Embryonic facial prominence (tissue), 1 donor: Measurements from ENCODE around the gene APBA2.
"Not testable (repeated sequence)": the region's sequence is repeated elsewhere in the genome, so short reads cannot be mapped to it uniquely, and the experiment has no call there.

Experiments
- DNase-seq: peaks from one replicate; pipeline ENCODE4 v3.0.0-alpha.2; 2016; ENCODE audit errors: extremely low spot score

APBA2 gene

DNA sequence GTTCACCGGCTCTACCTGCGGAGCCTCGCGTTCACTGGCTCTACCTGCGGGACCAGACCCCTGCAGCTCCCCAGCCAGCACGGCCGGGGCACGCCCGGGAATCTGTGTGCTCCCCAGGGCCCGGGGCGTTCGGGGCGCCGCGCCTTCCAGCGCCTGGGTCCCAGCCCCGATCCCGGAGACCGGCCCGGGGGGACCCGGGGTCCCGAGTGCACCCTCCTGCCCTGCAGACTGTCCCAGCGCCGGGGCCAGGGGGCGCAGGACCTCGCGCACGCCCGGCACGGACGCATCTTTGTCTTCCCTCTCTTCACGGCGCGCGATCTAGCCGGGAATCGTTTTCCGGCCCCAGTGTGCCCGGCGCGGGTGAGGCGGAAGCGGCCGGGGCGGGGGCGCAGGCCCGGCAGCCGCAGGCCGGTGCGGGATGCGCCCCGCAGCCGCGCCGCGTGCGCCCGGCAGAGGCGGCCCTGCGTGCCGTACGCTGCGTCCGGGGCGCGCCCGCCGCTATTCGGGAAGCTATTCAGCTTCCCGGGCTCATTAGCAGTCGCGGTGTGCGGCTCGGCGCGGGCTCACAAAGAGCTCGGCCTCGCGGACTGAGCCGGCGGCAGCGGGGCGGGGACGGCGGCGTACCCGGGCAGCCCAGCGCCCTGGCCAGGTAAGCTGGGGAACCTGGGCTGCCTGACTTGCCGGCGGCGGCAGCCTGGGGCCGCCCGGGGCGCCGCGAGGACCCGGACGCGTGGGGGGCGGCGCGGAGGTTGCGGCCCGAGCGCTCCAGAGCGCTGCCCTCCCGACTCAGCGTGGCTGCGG is at the start of gene APBA2:
Gene APBA2 (plus strand): TSS at position 345 of the 801 bp plus-strand sequence. CDS start 167,911 bp downstream, outside the sequence.
- DNase-seq = no peak

DNA sequence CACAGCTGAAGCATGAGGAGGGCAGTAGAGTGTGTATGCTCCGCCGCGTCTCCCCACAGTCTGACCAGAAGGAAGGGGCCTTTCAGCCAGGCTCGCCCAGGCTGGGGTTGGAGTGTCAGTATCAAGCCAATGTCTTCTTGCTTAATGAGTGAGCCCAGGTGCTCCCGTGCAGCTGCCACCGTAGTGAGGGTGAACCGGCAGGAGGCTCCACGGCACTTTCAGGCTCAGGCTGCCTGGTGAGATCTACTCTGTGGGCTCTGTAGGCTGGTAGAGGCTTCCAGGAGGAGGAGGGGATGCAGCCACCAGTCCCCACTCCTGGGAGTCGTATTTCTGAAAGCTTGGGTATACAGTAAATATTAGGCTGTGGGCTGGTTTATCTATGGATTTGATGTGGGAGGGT is 45.5 kb upstream of the APBA2 start:
- not testable (repeated sequence) for DNase-seq

DNA sequence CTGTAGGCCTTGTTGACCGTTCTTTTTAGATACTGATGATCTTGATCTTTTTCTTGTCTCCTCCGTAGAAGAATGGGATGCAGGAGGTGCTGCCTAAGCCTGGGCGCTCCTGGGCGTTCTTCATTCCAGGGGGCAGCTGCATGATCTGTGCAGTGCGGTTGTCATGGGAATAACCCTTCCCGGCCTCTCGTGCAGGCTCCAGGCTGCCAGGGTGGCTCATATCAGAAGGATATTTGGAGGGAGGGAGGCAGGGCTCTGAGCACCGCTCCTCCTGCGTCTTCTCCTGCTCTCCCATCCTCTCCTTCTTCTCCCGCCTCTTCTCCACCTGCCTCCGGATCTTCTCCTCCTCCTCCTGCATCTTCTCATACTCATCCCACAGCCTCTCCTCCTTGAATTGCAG is 43.6 kb upstream of the APBA2 start:
- DNase-seq = not testable (repeated sequence)

DNA sequence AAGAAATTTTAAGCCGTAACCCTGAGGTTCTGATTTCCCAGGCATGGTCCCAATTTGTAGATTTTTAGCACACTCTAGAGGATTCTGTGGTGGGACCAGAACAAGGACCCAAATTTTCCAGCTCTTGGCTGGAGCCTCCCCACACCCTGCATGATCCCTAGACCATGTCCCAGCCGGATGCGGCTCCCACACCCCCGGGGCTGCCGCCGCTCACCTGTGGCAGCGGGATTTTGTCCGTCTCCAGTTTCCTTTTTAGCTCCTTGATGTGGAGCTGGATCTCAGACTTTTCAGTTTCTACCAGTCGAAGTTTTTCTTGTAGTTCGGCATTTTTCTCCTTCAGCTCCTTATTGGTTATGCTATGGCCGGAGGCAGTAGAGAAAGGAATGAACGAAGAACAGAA is 42.3 kb upstream of the APBA2 start:
- DNase-seq = not testable (repeated sequence)

DNA sequence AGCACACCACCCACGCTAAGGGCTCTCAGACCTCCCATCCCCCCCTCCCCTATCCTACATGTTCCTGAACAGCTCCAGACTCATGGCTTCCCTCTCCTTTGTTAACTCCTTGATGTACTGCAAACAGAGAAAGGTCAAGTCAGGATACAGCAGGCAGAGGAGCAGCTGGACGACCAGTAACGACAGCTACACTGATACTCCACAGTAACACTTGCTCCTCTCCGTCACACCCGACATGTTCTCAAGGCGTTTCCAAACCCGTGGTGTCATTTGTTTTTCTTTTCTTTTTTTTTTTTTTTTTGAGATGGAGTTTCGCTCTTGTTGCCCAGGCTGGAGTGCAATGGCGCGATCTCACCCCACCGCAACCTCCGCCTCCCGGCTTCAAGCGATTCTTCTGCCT is 41.6 kb upstream of the APBA2 start:
- not testable (repeated sequence) for DNase-seq

DNA sequence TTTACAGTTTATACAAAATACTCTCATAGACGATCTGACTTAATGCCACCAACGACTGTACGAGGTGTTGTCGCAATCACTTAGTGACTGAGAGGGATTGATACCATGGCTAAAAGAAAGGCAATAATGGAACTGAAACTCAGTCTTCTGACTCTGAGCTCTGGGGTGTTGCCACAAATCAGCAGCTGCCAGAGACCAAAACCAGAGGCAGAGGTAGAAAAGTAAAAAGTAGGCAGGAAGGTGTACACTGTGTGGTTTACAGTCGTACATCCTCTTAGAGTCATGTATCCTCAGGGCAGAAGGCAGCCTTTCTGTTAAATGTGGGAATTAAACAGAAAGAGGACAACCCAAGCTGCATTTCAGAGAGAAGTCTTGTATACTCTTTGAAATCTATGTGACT is 38.5 kb upstream of the APBA2 start:
- not testable (repeated sequence) for DNase-seq

DNA sequence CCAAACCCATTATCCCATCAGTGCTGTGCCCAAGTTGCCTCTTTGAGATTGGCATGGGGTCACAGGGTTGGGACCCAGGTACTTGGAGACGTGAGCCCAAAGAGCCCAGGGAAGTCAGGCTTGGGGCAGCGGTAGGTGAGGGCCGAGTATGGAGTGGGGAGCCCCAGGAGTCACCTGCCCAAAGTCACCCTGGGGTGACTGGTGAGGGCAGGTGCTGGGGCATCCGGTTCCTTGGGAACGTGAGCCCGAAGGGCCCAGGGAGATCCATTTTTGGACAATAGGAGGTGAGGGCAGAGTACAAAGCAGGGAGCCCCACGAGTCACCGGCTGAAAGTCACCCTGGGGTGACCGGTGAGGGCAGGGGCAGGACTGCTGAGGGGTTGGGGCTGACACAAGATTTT is 37.8 kb upstream of the APBA2 start:
- not testable (repeated sequence) for DNase-seq

DNA sequence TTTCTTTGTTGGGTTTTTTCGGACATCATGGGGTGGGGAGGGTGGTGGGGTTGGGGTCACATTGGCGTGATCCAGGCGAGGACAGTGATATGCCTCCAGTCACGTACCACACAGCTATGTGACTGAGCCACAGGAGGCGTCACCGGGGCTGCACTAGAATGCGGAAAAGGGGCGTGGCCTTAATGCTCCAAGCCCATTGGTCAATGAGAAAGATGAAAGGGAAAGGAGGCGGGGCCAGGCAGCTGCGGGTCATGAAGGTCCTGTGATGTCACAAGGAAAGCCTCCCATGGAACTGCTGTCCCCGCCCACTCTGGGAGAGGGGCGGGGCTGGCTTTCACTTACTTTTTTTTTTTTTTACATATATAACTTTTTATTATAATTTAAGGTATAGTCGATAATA is 37.3 kb upstream of the APBA2 start, which contains the start of gene GOLGA6L7:
Gene GOLGA6L7 (minus strand): TSS at position 124 of the 400 bp plus-strand sequence. CDS start 95 bp downstream, at position 29.
- not testable (repeated sequence) for DNase-seq

DNA sequence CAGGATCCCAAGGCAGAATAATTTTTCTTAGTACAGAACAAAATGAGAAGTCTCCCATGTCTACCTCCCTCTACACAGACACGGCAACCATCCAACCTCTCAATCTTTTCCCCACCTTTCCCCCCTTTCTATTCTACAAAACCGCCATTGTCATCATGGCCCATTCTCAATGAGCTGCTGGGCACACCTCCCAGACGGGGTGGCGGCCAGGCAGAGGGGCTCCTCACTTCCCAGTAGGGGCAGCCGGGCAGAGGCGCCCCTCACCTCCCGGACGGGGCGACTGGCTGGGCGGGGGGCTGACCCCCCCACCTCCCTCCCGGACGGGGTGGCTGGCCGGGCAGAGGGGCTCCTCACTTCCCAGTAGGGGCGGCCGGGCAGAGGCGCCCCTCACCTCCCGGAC is 36.5 kb upstream of the APBA2 start:
- not testable (repeated sequence) for DNase-seq

DNA sequence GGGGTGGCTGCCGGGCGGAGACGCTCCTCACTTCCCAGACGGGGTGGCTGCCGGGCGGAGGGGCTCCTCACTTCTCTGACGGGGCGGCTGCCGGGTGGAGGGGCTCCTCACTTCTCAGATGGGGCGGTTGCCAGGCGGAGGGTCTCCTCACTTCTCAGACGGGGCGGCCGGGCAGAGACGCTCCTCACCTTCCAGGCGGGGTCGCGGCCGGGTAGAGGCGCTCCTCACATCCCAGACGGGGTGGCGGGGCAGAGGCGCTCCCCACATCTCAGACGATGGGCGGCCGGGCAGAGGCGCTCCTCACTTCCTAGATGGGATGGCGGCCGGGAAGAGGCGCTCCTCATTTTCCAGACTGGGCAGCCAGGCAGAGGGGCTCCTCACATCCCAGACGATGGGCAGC is 36.0 kb upstream of the APBA2 start:
- not testable (repeated sequence) for DNase-seq

DNA sequence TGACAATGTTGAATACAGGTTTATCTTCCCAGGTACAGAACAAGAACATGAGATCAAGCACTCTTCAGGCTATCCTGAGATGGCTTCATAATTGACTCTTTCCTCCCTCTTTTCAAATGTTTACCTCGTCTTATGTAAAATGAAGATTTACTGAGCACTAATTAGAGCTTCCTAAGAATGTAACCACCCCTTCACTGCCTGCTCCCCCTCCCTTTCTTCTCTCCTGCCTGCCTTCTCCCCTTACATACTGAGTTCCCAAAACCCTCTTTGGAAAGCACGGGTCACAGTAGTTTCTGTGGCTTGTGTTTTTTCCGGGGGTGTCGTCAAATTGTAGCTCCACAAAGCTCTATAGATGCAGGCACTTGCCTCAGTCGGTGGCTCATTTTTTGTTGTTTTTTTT is 32.1 kb upstream of the APBA2 start:
- DNase-seq = not testable (repeated sequence)

DNA sequence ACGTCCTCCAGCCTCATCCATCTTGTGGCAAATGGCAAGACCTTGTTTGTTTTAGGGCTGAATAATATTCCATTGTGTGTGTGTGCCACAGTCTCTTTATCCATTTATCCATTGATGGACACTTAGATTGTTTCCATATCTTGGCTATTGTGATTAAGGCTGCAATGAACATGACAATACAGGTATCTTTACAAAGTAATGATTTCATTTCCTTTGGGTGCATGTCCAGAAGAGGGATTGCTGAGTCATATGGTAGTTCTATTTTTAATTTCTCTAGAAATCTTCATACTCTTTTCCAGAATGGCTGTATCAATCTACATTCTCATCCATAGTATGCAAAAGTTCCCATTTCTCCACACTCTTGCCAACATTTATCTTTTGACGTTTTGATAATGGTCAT is 31.2 kb upstream of the APBA2 start:
- not testable (repeated sequence) for DNase-seq

DNA sequence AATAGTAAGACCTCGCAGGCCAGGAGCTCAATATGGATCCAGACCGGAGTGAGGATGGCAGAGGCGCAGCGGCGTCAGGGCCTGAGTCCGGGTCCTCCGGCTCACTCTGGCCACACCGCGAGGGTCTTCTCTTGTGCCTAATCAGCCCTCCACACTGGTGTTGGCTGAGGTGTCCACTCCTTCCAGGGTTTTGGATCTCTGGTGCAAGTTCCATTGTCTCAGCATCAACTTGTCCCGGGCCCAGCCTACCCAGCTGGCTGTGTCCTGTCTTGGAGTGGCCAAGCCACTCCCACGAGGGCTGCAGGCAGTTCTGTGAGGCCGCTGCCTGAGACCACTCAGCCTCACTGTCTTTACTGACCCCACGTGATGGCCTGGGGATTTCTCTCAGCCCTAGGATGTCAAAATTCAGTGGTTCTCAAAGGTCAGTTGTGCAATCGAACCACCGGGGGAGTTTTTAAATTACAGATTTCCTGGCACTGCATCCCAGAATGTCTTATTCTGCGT is 24.7 kb upstream of the APBA2 start:
- DNase-seq = no peak

DNA sequence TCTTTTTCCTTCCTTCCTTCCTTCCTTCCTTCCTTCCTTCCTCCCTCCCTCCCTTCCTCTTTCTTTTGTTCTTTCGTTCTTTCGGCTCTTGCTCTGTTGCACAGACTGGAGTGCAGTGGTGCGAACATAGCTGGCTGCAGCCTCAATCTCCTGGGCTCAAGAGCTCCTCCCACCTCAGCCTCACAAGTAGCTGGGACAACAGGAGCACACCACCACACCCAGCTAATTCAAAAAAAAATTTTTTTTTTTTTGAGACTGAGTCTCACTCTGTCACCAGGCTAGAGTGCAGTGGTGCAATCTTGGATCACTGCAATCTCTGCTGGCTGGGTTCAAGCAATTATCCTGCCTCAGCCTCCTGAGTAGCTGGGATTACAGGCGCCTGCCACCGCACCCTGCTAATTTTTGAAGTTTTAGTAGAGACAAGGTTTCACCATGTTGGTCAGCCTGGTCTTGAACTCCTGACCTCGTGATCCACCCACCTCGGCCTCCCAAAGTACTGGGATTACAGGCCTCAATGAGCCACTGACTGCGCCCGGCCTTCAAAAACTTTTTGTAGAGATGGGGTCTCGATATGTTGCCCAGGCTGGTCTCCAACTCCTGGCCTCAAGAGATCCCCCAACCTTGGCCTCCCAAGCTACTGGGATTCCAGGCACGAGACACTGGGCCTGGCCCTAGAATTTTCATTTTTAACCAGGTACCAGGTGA is 24.0 kb upstream of the APBA2 start:
- not testable (repeated sequence) for DNase-seq

DNA sequence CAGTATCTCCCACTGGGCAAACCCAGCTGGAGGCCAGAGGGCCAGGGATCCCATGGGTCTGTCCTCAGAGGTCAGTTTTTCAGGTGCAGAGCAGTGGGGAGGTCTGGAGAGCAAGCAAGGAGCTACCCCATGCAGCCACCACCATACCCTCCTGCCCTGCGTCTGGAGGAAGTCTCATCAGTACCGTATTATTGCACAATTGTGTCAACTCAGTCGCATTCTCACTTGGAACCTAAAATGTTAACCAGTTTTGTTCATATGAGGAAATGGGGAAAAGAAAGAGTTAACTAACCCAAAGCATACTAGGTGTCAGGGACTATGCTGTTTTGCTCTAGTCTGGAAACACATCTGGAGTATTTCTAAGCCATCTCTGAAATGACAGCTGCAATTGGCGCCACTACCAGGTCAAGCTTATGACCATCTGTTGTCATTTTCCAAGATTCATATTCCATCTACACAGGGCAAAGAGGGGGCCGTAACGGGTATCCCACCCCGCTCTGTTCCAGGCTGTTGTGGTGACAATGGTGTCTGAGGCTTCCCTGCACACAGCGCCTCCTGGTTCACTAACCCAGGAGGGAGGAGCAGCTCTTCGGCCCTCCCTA is 16.9 kb upstream of the APBA2 start:
- no peak for DNase-seq

DNA sequence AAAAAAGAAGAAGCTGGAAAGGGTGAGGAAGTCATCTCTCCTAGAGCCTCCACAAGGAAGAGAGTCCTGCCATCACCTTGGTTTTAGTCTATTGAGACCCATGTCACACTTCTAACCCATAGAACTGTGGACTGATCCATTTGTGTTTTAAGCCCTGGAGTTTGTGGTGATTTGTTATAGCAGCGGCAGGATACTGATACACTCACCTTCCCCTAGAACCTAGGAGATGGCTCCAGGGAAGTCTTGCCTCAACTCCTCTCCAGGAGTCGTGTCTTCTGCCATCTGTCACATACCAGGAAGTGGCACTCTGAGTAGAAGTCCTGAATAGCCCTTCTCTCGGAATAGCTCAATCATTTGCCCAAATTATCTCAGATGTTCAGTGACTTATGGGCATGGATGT is 14.6 kb upstream of the APBA2 start:
- DNase-seq = no peak

DNA sequence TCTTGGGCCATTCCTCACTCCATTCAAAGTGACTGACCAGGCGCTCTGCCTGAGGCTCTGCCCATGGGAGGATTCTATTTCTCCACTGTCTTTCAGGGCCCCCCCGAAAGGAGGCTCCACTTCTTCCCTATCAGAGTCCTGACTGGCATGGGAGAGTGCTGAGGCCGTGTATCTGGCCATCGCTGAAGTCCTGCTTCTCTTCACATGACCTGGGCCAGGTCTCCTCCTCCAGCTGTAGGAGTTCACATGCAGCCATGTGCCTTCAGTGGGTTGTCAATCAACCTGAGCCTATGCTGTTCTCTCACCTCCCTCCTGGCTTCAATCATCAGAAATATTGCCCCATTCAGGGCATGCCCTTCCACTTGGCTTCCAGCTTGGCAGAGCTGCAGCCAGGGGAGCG is 12.8 kb upstream of the APBA2 start:
- DNase-seq = no peak

DNA sequence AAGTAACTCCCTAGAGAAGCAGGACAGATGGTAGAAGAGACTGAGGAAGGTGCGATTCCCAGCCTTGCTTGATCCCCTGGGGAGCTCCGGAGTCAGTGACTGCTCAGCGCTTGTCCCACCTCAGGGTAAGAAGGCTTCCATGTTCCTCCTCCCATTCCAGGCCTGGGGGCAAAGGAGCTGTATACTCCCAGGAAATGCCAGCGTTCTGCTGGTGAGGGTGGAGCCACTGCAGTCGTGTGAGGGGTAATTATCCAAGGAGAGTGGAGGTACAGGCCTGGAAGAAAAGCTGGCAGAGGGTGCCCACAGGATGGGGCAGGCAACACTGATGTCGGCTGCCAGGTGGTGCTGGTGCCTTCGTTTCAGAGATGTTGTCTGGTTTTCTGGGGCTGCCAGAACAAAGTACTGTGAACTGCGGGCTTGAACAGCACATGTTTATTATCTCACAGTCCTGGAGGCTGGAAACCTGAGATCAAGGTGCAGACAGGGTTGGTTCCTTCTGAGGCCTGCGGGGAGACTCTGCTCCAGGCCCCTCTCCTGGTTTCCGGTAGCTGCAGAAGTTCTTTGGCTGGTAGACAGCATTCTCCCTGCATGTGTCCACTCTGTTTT is 12.1 kb upstream of the APBA2 start:
- DNase-seq = no peak

DNA sequence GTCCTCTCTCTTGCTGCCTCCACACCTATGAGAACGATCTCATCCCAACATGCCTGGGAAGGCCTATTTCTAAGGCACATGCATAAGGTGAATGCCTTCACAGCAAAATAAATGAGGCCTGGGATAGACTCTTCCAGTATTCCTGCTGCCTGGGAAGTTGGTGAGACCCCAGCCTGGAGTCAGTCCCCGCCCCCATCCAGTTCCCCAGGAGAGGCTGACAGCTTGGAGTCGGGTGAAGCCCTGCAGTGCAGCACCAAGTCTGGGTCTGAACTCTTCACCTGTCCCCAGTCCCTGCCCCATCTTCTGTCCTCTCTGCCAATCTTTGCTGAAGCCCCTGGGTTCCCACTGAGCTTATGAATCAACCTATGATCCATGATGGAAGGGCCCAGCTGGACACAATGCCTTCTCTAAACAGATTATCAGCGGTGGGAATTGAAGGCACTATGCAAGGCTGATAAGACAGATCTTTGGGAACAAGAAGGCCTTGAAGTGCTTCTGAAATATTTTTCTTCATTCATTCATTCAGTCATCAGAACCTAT is 10.2 kb upstream of the APBA2 start:
- no peak for DNase-seq

DNA sequence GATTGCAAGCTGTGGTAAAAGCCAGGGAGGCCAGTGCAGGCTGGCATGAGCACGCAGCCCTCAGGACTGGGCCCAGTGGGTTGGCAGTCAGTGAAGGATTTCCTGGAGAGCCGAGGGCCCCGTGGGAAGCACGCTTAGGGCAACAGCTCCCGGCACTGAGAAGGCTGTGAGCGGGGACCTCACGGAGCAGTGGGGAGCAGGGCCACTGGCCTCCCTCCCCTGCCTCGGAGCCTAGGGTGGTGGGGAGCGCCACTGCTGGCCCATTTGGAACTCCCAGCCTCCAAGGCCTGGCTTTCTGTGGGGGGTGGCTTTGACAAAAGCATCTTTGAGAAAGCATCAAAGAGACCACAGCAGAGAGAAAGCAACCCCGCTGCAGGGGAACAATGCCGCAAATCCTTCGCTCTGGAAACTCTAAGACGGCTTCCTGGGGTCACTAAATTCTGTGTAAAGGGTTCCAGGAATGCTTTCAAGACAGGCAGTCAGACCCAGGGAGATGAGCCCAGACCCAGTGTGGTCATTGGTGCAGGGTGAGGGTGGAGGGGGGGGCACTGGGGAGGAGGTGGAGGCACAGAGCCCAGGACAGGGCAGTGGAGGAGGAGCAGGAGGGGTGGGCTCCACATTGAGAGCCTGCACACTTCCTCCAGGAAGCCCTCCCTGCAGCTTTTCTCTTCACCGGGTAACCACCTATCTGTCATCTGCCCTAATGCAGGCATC is 9.5 kb upstream of the APBA2 start:
- no peak for DNase-seq

DNA sequence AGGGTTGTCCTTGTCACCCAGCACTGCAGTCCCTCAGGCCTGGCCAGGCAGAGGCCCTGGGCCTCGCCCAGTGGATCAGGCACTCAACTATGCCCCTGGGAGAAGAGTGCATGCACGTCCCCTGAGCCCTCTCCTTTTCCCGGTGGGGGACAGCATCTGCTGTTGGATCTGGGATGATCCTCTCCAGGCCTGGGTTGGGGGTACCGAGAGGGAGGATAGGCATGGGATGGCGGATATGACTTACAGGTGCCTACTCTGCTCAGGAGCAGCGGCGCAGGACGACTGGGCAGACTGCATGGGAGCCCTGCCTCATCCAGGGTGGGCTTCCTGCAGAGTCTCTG is 9.0 kb upstream of the APBA2 start:
- DNase-seq = no peak
